Fibroblast of skin of scalp (primary cell): ENCODE measurements around the gene SLC3A2.
"Not testable (repeated sequence)": the region's sequence is repeated elsewhere in the genome, so short reads cannot be mapped to it uniquely, and the experiment has no call there.

ENCODE experiments used
- DNase-seq: peaks from one replicate; pipeline ENCODE4 v3.0.0-alpha.2; 2013

Gene SLC3A2

DNA sequence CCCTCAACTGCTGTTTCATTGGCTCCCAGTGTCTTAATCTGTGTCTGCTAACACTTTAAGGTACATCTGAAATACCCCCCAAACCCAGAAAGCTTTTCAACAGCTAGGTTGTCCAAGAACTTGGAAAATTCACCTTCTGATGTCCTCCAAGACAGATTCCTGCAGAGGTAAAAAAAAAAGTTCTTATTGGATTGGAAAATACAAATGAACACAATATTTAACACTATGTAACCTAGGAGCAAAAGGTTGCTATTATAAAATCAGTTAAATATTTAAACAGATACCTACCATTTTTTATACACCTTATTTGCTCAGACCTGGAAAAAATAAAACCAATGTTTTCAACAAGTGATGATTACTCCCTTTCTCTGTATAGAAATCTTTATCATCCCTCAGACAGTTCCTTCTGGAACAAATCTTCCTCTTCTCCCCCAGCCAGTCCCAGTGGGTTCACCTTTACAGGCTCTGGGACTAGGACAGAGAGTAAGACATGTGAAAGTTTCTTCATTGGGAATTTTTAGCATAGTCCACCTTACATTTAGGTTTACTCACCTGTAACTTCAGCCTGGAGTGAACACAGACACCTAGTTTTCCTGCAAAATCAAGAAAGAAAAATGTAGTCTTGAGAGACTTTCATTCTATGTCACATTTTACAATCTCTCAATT, 28.0 kb upstream of the SLC3A2 start:
- DNase-seq = no peak

DNA sequence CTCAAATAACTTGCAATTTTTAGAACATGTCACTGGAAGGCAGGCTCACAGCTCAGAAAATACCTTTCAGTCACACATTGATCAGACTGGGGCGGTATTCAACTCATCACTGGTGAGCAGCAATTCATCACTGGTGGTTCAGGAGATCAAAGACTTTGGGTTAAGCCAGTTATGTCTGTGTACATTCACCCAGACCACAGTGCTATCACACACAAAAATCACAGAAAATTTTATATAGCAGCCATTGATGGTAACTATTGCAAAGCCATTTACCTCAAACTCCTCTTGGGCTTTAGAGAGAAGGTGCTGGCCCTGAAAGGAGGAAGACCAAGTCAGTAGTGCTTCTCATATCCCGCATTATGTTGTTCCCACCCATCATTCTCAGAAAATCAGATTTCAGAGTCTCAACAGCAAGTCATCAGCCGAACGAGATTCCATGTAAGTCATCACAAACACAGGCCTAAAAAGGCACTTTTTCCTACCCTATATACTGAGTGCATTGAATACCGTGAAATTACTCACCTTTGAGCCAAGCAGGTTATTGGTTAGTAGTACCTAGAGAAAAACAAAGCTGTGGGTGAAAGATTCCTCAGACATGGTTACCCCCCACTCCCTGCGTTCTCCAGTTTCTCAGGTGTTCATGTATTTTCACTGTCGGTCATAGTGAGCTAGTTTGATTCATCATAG, 27.3 kb upstream of the SLC3A2 start:
- DNase-seq = no peak

DNA sequence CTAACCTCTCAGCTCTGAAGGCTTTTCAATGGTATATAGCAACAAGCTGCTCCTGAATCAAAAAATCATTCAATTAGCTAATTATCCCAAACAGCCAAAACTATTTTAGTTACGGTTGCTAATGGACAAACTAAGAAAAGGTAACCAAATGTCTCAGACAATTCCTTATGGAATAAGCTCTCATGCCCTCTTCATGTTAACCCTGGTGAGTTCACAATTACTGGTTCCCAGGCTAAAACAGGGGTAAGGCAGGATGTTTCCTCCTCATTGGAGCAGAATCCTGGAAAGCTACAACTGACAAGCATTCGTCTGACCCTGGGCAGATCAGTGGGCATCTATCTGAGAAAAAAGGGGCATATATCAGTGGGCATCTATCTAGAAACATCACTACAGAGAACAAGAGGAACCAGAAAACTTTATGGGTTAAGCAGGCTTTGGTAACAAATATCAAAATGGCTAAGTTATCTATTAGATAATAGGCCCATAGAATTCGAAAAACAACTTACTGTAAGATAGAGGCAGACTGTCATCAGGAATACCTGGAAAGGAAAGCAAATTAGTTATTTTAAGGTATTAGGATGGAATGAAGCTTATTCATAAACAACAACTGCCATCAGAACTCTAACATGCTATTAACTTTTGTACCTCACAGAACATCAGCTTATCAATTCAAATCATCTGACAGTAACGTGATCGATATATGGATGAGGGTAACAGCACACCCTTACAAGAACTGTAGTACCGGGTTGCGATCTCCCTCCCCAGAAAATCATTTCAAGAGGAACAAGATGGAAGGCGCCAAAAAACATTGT, 26.5 kb upstream of the SLC3A2 start:
- DNase-seq = no peak

- no peak for DNase-seq
Observed at GRCh38 chr11:62854825-62855570, 25.7 kb upstream of the SLC3A2 start.

GRCh38 chr11:62855571-62856332, 24.9 kb upstream of the SLC3A2 start:
- DNase-seq = peak; percentile 98

- no peak for DNase-seq
Observed at GRCh38 chr11:62856333-62856895, 24.3 kb upstream of the SLC3A2 start.

DNA sequence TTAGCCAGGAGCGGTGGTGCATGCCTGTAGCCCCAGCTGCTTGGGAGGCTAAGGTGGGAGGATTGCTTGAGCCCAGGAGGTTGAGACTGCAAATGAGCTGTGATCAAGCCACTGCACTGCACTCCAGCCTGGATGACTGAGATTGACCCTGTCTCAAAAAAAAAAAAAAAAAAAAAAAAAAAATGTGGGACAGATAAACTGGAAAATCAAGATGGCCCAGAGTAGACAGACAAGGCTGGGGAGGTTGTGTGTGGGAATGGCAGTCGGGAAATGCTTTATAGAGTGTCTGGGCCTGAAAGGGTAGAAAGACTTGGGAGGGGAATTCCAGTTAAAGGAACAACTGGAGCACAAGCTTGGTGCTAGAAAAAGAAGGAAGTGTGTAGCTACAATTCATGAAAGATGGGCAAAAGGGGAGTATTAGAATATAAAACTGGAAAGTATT, 23.1 kb upstream of the SLC3A2 start:
- DNase-seq = no peak

- no peak for DNase-seq
Observed at GRCh38 chr11:62858201-62858600, 22.5 kb upstream of the SLC3A2 start.

DNA sequence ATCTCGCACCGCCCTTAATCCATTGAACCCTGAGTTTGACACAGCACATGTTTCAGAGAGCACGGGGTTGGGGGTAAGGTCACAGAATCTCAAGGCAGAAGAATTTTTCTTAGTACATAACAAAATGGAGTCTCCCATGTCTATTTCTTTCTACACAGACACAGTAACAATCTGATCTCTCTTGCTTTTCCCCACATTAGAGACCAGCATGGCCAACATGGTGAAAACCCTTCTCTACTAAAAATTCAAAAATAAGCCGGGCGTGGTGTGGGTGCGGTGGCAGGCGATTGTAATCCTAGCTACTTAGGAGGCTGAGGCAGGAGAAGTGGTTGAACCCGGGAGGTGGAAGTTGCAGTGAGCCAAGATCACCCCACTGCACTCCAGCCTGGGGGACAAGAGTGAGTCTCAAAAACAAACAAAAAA, 21.4 kb upstream of the SLC3A2 start:
- not testable (repeated sequence) for DNase-seq

DNA sequence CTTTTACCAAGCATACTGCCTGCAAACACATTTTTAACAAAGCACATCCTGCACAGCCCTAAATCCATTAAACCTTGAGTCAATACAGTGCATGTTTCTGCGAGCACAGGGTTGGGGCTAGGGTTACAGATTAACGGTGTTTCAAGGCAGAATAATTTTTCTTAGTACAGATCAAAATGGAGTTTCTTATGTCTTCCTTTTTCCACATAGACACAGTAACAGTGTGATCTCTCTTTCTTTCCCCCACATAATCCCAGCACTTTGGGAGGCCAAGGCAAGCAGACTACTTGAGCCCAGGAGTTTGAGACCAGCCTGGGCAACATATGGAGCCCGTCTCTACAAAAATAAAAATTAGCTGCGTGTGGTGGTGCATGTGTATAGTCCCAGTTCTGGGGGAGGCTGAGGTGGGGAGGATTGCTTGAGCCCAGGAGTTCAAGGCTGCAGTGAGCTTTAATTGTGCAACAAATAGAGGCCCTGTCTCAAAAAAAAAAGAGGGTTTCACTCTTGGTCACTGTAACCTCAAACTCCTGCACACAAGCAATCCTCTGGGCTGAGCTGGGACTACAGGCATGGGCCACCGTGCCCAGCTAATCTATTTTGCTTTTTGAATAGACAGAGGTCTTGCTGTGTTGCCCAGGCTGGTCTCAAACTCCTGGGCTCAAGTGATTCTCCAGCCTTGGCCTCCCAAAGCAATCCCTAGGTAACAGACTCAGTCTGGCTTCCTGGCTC, 19.7 kb upstream of the SLC3A2 start:
- no peak for DNase-seq

DNA sequence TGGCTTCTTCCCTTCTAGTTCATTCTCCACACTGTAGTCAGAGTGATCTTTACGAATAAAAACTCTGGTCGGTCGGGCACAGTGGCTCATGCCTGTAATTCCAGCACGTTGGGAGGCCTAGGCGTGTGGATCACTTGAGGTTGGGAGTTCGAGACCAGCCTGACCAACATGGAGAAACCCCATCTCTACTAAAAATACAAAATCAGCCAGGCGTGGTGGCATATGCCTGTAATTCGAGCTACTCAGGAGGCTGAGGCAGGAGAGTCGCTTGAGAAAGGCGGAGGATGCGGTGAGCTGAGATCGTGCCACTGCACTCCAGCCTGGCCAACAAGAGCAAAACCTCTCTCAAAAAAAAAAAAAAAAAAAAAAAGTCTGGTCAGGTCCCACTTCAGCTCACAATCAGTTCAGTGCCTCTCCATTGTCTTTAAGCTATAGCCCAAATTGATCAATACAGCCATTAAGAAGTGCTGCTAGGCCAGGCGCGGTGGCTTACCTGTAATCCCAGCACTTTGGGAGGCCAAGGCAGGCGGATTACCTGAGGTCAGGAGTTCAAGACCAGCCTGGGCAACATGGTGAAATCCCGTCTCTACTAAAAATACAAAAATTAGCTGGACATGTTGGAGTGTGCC, 19.0 kb upstream of the SLC3A2 start:
- not testable (repeated sequence) for DNase-seq

DNA sequence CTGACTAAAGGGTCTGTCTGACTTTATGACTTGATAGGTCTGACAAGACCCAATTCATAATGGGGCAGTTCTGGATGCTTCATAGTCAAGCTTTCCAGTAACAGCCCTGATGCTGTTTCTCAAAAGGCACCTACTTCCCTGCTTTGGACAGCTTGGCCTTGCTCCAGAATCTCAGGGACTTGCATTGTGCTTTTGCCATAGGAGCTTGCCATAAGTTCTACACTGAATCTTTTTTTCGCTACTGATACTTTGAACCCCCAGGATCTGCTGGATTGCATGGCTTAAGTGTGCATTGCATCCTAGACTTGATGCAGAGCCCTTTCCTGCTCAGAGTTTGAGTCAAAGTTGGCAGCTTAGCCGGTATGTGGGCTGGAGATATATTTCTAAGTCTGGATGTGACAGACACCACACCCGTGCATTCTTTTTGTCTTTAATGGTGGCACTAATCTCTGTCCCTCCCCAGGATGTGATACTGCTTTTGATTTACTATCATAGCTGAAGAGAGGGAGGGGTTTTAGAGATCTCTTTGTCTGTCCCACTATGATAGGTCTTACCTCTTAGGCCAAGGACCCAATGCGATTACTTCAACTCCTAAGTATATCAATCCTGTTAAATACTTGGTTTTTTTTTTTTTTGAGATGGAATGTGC, 16.9 kb upstream of the SLC3A2 start:
- DNase-seq = no peak

GRCh38 chr11:62865635-62866034, 15.1 kb upstream of the SLC3A2 start:
- DNase-seq = no peak

- no peak for DNase-seq
Observed at GRCh38 chr11:62874851-62875250, 5.8 kb upstream of the SLC3A2 start.

DNA sequence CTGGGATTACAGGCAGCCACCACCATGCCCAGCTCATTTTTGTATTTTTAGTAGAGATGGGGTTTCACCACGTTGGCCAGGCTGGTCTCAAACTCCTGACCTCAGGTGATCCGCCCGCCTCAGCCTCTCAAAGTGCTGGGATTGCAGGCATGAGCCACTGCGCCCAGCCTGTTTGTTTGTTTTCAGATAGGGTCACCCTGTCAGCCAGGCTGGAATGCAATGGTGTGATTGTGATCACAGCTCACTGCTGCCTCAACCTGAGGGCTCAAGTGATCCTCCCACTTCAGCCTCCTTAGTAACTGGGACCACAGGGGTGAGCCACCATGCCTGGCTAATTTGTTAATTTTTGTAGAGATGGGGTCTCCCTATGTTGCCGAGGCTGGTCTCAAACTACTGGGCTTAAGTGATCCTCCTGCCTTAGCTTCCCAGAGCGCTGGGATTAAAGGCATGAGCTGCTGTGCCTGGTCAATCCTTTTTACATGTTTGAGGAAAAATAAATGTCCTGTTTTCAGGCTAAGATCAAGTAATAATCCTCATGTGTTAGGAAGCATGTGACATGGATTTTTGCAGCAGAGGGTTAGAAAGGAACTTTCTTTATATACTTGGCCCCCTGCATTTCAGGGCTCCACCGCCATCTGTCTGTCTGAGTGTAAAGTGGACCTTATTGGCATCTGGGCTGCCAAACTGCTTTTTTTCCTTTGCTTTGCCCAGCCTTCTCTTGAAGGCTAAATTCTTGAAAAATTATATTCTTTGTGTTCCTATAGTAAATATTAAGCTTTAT, 4.8 kb upstream of the SLC3A2 start:
- no peak for DNase-seq

- no peak for DNase-seq
Observed at GRCh38 chr11:62876712-62877111, 4.0 kb upstream of the SLC3A2 start.

- no peak for DNase-seq
Observed at GRCh38 chr11:62879235-62879978, 1.3 kb upstream of the SLC3A2 start.

GRCh38 chr11:62880231-62880802, 379 bp upstream of the SLC3A2 start:
- peak; percentile 71 for DNase-seq
